Left hindlimb (tissue), 1 donor: ENCODE measurements around the gene SELPLG.
A peak's percentile ranks its signal among the peaks of the same experiment; 100 is the strongest.

Experiments used
- DNase-seq: peaks from one replicate; pipeline ENCODE4 v3.0.0-alpha.2; 2018

Gene SELPLG

GRCh38 chr12:108618079-108618952 lies 15.4 kb downstream of the SELPLG start:
- peak; percentile 86 for DNase-seq

DNA sequence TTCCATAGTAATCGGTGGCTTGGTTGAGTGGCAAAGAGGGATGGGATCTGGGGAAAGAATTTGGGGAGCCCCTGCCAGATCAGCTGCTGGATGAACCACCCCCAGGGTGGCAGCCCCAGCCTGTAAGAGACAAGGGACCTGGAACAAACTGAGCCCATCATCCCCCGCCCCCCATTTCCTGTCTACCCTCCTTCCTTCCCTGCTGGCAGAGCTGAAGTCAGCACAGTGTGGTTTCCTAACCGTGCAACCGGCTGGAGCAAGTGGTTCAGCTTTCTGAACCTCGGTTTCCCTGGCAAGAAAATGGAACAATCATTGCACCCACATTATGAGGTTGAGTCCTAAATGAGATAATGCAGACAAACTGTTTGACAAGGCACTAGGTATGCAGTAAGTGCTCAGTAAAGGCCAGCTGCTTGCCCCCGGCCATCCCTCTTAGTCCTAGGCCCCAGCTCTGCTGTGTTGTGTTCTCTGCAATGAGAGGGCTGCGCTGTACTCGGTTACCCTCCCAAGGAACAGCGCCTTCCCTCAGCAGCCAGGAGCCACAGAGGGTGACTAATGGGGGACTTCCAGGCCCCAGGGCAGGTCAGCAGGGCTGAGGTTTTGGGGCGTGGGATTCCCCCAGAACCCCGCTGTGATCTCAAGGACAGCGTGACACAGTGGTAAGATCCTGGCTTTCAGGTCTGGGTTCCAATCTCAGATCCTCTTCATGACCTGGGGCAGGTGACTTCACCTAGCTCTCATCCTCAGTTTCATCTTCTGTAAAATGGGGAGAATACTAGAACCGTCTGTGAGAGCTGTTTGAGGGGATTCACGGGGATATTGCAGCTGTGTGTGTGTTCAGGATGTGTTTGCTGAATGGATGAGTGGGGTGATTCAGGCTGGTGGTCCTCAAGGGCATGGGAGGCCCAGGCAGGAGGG lies 16.5 kb downstream of the SELPLG start:
- DNase-seq, result no peak

- no peak for DNase-seq
These were observed 17.3 kb downstream of the SELPLG start for GRCh38 chr12:108616359-108616758.

- DNase-seq, result no peak
These were observed 17.8 kb downstream of the SELPLG start for GRCh38 chr12:108615918-108616317.

DNA sequence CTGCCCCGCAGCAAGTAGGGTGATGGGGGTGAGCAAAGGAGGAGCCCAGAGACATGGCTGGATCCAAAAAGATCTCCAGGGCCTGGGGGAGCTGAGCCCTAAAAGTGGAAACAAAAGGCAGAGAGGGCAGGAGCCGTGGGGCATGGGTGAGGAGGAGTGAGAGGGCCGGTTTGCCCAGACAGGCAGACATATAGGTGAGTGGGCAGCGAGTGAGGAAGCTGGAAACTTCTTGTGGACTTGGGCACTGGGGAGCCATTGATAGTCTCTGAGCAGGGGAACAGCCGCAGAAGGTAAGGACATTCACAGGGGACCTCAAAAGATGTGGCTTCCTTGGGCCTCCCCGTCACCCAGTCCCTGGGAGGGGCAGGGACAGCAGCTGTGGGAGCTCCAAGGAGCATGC lies 19.1 kb downstream of the SELPLG start:
- DNase-seq, result no peak

- DNase-seq, result no peak
These were observed 19.7 kb downstream of the SELPLG start for GRCh38 chr12:108614041-108614440.

GRCh38 chr12:108613548-108613947 lies 20.1 kb downstream of the SELPLG start:
- no peak for DNase-seq

GRCh38 chr12:108612788-108613282 lies 20.9 kb downstream of the SELPLG start:
- no peak for DNase-seq

- no peak for DNase-seq
These were observed 21.7 kb downstream of the SELPLG start for GRCh38 chr12:108611884-108612415.

DNA sequence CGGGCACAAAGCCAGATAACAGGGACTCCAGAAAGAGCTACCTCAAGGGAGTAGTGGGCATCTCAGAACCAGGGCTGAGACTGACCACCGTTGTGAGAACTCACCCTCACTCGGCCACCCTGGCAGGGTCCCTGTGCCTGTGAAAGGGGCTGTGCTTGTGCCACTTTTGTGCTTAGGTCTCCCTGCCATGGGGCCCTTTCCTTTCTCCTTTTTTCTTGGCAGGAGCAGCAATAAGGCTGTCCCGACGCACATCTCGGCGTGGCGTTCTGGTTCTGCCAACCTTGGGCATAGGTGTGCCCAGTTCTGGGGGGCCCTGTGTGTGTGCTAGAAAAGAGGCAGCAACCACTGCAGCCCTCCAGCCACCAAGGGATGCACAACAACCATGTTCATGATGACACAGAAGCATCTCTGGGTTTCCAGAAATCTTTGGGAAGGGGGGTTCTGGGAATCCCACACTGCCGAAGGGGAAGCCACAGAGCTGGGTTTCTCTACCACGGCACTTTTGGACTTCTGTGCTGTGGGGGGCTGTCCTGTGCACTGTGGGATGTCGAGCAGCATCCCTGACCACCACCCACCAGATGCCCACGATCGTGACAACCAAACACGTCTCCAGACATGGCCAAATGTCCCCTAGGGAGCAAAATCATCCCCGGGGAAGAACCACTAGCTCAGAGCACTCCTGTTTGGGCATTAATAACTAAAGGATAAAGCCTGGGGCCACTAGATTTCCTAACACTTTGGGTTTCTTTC lies 22.7 kb downstream of the SELPLG start:
- peak; percentile 20 for DNase-seq

GRCh38 chr12:108610336-108610815 lies 23.3 kb downstream of the SELPLG start:
- no peak for DNase-seq

GRCh38 chr12:108609537-108610335 lies 24.0 kb downstream of the SELPLG start:
- peak; percentile 93 for DNase-seq

- peak; percentile 25 for DNase-seq
These were observed 25.1 kb downstream of the SELPLG start for GRCh38 chr12:108608616-108609015.

- DNase-seq, result peak; percentile 23
These were observed 25.6 kb downstream of the SELPLG start for GRCh38 chr12:108607981-108608600.

DNA sequence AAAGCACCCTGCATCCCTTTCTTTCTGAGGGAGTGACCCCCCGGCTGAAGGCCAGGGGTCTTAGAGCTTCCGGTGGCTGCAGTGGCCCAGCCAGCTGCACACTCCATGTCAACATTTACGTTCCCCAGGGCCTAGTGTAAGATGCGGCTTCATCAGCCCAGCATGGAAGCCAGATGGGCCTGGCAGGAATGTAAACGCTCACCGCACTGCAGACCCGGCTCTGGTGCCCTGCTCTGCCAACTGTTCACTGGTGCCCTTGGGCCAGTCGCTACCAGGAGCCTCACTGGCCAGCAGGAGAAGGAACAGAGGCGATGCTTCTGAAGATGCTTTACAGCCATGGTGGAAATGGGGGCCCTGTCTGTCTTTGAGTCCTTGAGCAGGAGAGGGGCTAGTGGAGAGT lies 27.2 kb downstream of the SELPLG start:
- no peak for DNase-seq

- DNase-seq, result peak; percentile 22
These were observed 27.8 kb downstream of the SELPLG start for GRCh38 chr12:108605690-108606406.

DNA sequence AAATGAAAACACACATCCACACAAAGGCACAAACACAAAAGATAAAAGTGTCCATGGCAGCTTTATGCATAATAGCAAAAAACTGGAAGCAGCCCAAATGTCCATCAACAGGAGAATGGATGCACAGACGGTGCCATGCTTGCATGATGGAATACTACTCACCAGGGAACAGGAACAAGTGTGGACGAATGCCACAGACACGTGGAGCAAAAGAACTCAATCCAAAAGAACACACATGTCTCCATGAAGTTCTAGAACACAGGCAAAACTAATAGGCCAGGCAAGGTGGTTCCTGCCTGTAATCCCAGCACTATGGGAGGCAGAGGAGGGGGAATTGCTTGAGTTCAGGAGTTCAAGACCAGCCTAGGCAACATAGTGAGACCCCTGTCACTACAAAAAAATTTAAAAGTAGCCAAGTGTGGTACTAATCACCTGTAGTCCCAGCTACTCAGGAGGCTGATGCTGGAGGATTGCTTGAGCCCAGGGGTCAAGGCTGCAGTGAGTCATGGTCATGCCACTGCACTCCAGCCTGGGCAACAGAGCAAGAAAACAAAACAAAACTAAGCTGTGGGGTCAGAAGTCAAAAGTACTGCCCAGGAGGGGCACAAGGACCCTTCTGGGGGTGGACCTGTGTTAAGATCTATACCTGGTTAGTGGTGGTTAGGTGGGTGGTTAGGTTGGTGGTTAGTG lies 28.5 kb downstream of the SELPLG start:
- DNase-seq, result no peak

DNA sequence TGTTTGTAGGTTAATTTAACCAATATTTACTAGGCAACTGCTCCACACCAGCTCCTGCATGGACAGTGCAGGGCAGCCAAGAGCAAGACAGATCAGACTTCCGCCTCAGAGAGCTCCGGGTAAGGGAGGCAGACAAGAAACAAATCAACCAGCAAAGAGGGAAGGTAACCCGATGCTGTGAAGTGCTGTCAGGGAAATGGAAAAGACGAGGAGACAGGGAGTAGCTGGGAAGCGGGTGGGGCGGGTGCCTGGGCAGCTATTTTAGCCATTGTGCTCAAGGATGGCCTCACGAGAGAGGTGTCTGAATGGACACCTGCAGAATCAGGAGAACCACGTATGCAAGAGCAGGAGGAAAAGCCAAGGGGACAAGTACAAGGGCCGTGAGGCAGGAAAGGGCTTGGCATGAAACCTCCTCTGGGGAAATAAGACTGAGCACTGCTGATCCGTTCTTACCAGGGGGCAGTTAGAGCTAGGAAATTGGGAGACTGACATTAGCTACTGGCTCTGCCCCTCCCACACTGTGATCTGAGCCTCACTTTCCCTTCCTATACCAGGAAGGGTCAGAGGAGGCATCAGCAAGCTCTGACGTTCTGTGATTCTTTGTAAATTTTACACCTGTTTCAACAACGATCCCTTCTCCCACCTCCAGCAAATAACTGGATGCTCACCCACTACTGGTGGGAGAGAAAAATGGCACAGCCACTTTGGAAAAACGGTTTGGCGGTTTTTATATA lies 29.3 kb downstream of the SELPLG start:
- peak; percentile 25 for DNase-seq

DNA sequence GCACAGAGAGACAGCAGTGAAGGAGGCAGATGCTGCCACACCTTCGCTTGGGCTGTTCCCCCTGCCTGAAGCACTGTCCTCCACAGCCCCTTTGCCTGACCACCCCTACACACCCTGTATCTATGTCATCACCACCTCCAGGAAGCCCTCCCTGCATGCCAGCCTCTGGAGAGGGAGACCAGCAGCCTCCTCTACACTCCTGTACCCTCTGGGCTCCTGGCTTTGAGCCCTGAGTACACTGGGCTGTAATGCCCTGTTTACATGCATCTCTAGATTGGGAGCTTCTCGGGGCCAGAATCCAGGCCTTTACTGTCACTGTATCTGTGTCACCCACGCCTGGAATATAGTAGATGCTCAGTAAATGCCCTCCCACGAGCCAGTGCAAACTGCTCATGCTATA lies 30.0 kb downstream of the SELPLG start:
- DNase-seq, result no peak
